GM20431 (cell line): ENCODE results near the gene KLHL36.

Experiments
- in situ Hi-C: fragments of 300-500 bp; cut with MseI, MboI; formaldehyde crosslinking; loops from one replicate; pipeline ENCODE4 v1.15.0; 2020; ENCODE audit warnings: low sequenced_read_pairs; ENCODE audit not compliant: unreplicated experiment

Gene KLHL36

GRCh38 chr16:84663433-84664101 lies 15.3 kb downstream of the KLHL36 start:
- in situ Hi-C loops = no loop called here

GRCh38 chr16:84665359-84665758 lies 17.0 kb downstream of the KLHL36 start:
- in situ Hi-C loops = no loop called here

GRCh38 chr16:84665843-84666242 lies 17.5 kb downstream of the KLHL36 start:
- in situ Hi-C loops = no loop called here

- in situ Hi-C loops = no loop called here
Measured at GRCh38 chr16:84667600-84668309, 19.4 kb downstream of the KLHL36 start.

- in situ Hi-C loops = no loop called here
Measured at GRCh38 chr16:84670063-84670462, 21.8 kb downstream of the KLHL36 start.

GRCh38 chr16:84672276-84673202 lies 24.2 kb downstream of the KLHL36 start:
- in situ Hi-C loops = no loop called here

- in situ Hi-C loops = no loop called here
Measured at GRCh38 chr16:84673203-84673535, 24.9 kb downstream of the KLHL36 start.

- in situ Hi-C loops = no loop called here
Measured at GRCh38 chr16:84673561-84673960, 25.2 kb downstream of the KLHL36 start.

- in situ Hi-C loops = no loop called here
Measured at GRCh38 chr16:84675423-84675822, 27.1 kb downstream of the KLHL36 start.

GRCh38 chr16:84675884-84676283 lies 27.6 kb downstream of the KLHL36 start:
- in situ Hi-C loops = no loop called here

GRCh38 chr16:84677017-84677803 lies 28.9 kb downstream of the KLHL36 start:
- in situ Hi-C loops = no loop called here

GRCh38 chr16:84677849-84678248 lies 29.5 kb downstream of the KLHL36 start:
- in situ Hi-C loops = no loop called here

GRCh38 chr16:84678541-84678940 lies 30.2 kb downstream of the KLHL36 start:
- in situ Hi-C loops = no loop called here

GRCh38 chr16:84680165-84680842 lies 32.0 kb downstream of the KLHL36 start:
- in situ Hi-C loops = no loop called here

GRCh38 chr16:84680843-84681629 lies 32.7 kb downstream of the KLHL36 start:
- in situ Hi-C loops = no loop called here

- in situ Hi-C loops = no loop called here
Measured at GRCh38 chr16:84683691-84684591, 35.6 kb downstream of the KLHL36 start.

GRCh38 chr16:84684592-84684965 lies 36.3 kb downstream of the KLHL36 start:
- in situ Hi-C loops = no loop called here

GRCh38 chr16:84685210-84685609 lies 36.9 kb downstream of the KLHL36 start:
- in situ Hi-C loops = no loop called here
